Raji (cell line): ENCODE data around the gene BRINP2.

ENCODE experiments used
- POLR2A ChIP-seq: IDR thresholded peaks from 2 replicates; pipeline ENCODE4 v1.6.1; 2011; ENCODE audit warnings: low read depth, low read length, control low read depth; ENCODE audit not compliant: insufficient read depth

BRINP2 gene, protein sequence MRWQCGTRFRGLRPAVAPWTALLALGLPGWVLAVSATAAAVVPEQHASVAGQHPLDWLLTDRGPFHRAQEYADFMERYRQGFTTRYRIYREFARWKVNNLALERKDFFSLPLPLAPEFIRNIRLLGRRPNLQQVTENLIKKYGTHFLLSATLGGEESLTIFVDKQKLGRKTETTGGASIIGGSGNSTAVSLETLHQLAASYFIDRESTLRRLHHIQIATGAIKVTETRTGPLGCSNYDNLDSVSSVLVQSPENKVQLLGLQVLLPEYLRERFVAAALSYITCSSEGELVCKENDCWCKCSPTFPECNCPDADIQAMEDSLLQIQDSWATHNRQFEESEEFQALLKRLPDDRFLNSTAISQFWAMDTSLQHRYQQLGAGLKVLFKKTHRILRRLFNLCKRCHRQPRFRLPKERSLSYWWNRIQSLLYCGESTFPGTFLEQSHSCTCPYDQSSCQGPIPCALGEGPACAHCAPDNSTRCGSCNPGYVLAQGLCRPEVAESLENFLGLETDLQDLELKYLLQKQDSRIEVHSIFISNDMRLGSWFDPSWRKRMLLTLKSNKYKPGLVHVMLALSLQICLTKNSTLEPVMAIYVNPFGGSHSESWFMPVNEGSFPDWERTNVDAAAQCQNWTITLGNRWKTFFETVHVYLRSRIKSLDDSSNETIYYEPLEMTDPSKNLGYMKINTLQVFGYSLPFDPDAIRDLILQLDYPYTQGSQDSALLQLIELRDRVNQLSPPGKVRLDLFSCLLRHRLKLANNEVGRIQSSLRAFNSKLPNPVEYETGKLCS

DNA sequence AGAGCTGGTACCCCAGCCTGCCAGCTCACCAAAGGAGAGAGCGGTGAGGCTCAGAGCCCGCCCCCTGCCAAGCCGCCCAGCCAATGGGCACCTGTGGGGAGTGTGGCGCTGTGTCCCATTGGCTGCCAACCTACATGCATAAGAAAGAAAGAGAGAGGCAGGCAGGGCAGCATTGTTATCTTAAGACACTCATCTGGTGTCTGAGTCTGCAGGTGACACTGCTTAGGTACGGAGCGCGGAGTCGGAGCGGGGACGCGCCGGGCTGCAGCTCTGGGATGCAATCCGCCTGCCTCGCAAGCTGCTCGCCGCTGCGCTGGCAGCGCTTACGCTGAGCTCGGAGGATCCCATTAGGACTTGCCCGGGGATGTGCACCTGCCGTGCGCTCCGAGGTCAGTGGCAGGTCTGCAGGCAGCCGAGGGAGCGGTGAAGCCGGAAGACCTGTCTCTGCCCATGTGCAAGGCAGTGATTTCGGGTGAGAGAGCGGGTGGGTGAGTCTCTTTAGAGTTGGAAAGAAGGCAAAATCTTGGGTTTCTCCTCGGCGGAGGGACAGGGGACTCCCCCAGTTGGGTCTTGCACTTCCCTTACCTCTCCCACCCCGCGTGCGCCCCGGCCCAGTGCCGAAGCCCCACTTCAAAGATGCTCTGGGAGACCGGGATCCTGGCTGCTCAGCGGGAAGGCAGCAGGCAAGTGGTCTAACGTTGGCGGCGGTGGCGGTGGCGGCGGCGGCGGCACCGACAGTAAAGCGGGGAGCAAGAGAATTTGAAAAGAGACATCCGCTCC, at the start of gene BRINP2:
Gene BRINP2, plus strand, starts transcription at position 203 of the 780 bp plus-strand sequence. CDS start 58,919 bp downstream, outside the sequence.
- TF ChIP-seq POLR2A, result no peak

DNA sequence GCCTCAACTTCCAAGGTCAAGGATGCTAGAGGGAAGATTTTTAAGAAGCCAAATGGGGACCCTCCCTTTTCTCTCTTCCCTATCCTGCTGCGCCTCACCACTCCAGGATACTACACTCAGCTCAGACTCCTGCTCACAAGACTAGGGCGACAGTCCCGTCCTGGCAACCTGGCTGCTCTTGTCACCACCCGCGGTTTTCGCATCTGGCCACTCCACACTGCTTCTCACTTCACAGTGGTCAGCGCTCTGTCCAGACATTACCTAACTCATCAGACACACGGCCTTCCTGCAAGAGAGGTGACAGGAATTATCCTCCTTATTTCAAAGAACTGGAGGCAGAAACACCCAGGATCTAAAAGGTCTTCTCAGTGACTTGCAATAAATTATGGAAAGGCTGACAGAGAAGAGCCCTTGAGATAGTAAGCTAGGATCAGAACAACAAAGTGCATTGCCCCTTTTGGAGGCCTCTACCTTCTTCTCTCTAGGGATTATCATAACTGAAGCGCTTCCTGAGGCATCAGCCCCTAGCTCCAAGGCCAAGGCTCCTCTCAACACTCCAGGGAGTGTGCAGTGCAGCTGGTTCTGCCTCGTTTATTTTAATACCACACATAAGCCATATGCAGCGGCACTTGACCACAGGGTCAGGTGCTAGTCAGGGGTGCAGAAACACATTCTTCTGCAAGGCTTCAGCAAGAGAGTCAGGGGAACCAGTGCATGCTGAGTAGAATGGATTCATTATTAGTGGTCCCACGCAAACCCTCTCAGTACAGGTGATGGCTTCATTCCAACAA, 48.1 kb upstream of the BRINP2 start:
- no peak for TF ChIP-seq POLR2A

DNA sequence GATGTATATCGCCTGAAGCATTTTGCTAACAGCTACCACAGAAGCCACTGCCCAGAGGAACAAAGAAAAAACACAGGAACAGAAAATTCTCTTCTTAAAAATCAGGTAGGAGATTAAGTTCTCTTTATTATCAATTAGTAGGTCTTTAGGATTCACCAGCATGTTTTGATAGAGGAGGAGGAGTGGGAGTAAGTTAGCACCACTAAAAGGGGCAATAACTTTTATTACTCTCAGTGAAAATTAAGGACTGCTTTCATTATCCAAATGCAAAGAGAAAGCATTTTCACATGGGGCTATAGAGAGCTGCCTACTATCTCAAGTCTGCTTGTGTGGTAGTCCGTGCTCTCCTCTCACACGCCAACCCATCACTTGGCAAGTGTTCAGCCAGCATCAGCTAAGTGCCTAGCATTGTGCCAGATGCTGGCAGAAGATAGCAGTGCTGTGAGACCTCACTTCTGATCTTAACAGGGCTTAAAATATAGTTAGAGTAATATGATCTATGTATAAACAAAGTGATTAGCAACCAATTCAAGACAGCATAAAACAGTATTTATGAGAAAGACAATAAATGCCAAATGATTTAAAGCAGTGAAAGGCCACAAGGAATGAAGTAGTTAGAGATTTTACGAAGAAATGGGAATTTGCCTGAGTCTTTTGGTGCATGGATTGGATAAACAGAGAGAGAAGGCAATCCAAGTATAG, 46.0 kb upstream of the BRINP2 start:
- TF ChIP-seq POLR2A, result no peak

DNA sequence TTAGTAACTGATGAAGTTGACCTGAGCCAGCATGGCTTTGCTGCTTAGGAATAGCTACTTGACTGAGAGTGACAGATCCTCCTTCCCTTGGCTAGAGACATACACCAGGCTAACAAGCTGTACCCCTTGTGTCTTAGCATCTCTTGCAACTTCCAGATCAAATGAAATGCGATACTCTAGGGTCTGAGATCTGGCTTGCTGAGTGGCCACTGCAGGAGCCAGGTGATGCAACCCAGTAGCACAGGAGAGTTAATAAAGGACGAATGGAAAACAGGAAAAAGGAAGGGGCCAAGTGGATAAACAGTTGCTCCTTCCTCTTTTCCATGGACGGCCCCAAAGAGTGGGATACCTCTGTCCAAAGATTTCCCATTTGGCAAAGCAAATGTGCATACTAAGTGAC, 44.5 kb upstream of the BRINP2 start:
- TF ChIP-seq POLR2A, result no peak

DNA sequence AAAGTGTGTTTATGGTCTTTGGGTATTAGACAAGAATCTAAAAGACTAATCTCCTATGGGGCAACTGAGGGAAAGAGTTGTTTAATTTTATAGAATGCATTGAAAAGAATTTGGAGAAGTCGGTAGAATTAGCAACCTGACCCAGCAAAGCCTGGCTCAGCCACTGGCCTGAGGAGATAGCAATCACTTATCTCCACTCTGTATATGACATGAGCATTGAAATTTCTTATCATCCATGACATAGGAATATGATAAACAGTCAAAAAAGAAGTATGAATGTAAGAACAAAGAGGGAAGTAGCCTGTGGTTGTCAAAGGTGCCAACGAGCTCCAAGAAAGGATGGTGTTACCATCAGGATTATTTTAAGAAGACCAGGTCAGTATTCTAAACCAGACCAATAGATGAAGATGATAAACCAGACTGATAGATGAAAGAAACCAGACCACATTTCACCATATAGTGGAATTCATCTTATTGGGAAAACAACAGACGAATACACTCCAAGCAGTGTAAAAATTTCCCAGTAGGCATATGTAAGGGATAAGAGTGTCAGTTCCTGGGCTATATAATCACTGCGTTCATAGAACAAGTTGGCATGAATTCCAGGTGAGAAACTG, 42.0 kb upstream of the BRINP2 start:
- TF ChIP-seq POLR2A, result no peak

DNA sequence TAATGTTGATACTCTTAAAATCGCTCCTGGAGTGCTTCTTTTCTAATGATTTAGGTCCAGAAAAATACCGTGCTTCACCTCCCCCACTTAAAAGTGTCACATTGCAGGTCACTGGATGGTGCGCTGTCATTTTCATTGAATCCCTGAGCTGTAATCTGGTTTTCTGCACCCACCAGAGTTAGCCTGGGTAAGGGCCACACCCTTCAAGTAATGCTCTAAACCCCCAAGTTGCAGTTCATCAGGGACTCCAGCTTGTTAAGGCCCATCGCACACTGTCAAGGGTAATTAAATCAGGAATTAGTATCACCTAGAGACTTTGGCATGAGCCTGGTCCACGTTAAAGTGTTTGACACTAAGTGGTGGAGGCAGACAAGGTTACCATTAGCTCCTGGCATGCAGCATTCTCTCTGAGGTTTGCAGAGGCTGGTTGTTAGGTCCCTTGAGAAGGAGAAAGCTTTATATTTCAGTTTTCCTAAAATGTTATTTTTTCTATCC, 40.3 kb upstream of the BRINP2 start:
- no peak for TF ChIP-seq POLR2A

DNA sequence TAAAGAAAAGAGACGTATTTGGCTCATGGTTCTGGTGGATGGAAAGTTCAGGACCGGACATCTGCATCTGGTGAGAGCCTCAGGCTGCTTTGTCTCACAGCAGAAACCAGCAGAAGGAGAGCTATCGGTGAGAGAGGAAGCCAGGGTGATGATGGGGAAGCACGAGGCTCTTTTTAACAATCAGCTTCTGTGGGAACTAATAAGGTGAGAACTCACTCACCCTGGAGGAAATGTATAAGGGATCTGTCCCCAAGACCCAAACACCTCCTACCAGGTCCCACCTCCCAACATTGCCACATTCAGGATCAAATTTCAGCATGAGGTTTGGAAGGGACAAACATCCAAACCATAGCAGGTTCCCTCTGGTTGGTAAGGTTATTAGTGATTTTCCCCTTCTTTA, 39.0 kb upstream of the BRINP2 start:
- no peak for TF ChIP-seq POLR2A

DNA sequence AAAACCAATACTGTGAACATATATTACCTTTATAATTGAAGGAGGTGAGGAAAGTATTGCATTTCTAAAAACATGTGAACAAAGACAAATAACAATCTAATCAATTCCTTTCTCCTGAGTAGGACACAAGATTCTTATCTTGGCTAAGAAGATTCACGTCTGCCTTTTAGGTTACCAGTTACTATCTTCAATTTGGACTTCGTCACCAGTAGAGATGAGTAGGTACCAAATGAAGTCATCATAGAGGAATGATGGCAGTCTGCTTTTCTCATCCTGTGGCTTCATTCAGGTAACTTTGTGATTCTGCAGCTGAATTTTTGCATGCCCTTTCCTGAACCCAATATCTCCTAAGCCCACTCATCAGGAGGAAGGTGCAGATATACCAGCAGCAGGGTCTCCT, 38.6 kb upstream of the BRINP2 start:
- TF ChIP-seq POLR2A, result no peak

DNA sequence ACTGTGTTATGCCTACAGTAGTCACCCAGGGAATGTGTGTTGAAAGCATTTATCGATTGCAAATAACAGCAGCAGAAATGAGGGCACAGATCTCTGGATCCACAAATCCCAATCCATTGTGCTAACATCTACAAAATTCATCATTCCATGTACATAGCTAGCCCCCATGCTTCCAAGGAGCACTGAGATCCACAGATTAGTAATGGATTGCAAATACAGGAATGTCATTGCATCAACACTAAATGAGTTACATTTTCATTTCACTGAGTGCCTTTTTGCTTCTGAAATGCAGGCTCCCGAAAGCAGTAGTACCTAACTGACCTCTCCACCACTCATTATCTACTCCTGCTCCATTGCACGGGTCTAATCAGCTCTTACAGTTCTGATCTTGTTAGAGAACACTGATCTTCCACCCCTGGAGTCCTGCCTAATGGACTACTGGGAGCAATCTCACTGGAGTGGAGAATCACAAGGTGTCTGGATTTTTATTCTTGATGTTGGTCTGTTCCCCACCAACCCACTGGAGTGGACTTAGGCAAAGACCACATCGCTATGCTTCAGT, 36.7 kb upstream of the BRINP2 start:
- TF ChIP-seq POLR2A, result no peak

DNA sequence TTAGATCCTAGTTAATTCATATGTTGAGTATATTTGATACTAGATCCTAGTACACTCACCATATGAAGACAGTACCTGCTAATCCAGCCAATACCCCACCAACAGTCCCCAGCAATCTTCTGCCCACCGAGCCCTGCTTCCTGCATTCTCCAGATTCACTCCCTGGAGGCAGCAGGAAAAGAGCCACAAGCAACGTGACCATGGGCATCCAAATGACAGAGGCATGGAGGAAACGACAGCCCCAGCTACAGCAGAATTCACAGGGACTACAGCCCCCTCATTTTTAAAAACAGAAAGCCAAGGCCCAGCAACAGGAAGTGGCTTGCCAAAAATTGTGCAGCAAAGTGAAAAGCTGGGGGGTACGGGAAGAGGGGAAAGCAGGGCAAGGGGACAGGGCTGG, 35.5 kb upstream of the BRINP2 start:
- TF ChIP-seq POLR2A, result no peak

DNA sequence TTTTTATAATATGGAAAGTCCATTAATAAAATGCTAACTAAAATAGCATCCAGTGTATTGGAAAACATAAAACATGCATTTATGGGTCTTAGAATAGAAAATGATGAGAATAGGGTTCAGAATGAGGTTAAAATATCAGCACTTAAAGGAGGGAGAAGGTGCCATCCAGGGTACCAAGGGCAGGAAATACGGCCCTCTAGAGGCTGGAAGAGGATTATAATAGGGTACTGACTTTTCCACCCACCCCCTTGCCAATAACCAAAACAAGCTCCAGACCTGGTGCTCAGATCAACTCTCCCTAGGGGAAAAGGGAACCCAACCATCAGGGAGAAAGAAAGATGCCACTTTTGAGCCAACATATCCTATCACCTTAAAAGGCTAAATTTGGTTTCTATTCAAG, 32.9 kb upstream of the BRINP2 start:
- TF ChIP-seq POLR2A, result no peak

DNA sequence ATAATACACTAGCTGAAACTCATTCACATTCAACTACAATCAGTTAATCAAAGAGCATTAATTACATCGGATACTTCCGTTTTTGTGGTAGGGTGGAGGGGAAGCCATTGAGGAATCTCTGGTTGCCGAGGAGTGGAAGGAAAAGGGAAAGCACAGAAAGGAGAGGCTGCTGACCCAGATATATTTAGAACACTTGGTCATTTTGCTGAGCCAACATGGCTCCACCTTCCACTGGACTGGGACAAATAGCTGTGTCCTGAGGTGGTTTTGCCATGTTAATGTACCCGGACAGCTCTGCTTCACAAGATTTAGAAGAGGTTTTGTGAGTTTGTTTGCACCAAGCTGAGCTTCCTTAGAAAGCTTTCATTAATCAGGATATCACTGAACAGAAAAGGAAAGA, 32.4 kb upstream of the BRINP2 start:
- TF ChIP-seq POLR2A, result no peak

DNA sequence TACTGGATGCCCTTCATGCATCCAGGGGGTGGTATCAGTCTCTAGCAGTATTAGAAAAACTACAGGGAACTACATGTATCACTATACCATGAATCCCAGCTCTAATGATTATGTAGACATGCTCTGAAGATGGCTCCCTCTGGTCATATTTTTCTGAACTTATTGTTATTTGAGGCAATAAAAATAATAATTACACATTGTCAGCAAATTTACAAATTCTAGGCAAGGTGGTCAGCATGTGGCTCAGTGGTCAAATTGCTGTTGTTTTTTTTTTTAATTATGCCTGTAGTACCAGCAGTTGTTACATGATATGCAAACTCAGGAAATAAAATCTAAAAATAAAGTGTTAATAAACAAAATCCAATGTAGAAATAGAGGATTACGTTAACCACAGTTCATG, 28.7 kb upstream of the BRINP2 start:
- TF ChIP-seq POLR2A, result no peak
